SK-N-SH (cell line): ENCODE data around the gene RFPL1. TPM values are rescaled to one million over a fixed set of nuclear protein-coding genes. Genes with fewer than 3 reads are reported as not detected.

Experiments
- CTCF ChIA-PET: fragments of 300-600, 350-600 bp; formaldehyde crosslinking; extraction: SDS; loops from one replicate; lab custom pipeline; 2021; lab: Yijun Ruan, JAX
- POLR2A ChIA-PET: fragments of 350-600 bp; sonication (Branson Sonifier 250); formaldehyde crosslinking; extraction: SDS; loops from one replicate; lab custom pipeline; 2020; ENCODE audit warnings: antibody characterized with exemption, inconsistent platforms; lab: Yijun Ruan, JAX
- DNase-seq: peaks from one replicate; pipeline ENCODE4 v3.0.0; 2012
- H2AFZ ChIP-seq: fragments of 200-600 bp; sonication (generic); 2 replicates; pipeline ENCODE4 v1.8.1; 2016; ENCODE audit warnings: antibody characterized with exemption, mild to moderate bottlenecking, low read depth
- H3F3A ChIP-seq: fragments of 200-600 bp; sonication (generic); replicated peaks from 2 replicates; pipeline ENCODE3; 2016; ENCODE audit warnings: antibody characterized with exemption, mild to moderate bottlenecking; ENCODE audit not compliant: insufficient read depth
- H3K27ac ChIP-seq, 2 experiments: fragments of 200-500 bp in 1 of 2; fragments of 200-600 bp in 1 of 2; sonication (Bioruptor generic) in 1 of 2; sonication (generic), shearing (Covaris generic) in 1 of 2; 2 replicates each; pipeline versions ENCODE4 v1.5.1 to v1.6.1; 2014 to 2016; ENCODE audit warnings: low read depth in 2 of 2, inconsistent platforms in 1 of 2, low read length in 1 of 2, mild to moderate bottlenecking in 1 of 2, mixed read lengths in 1 of 2
- H3K27me3 ChIP-seq: fragments of 200-600 bp; sonication (generic), shearing (Covaris generic); 2 replicates; pipeline ENCODE4 v1.6.1; 2016; ENCODE audit warnings: mixed run types; ENCODE audit not compliant: insufficient read depth
- H3K36me3 ChIP-seq, 2 experiments: fragments of 200-500 bp in 1 of 2; fragments of 200-600 bp in 1 of 2; sonication (Bioruptor generic) in 1 of 2; sonication (generic) in 1 of 2; replicated peaks in 1 of 2; 2 replicates each; pipeline versions ENCODE3 to v1.5.1; 2014 to 2016; ENCODE audit warnings: low read length in 1 of 2, mild to moderate bottlenecking in 1 of 2; ENCODE audit not compliant: insufficient read depth in 2 of 2, control insufficient read depth in 1 of 2
- H3K4me1 ChIP-seq, 2 experiments: fragments of 200-500 bp in 1 of 2; fragments of 200-600 bp in 1 of 2; sonication (Bioruptor generic) in 1 of 2; sonication (generic), shearing (Covaris generic) in 1 of 2; 2 replicates each; pipeline versions ENCODE4 v1.5.1 to v1.6.1; 2014 to 2016; ENCODE audit warnings: low read depth in 1 of 2, low read length in 1 of 2, mixed run types in 1 of 2; ENCODE audit not compliant: insufficient read depth in 2 of 2, control insufficient read depth in 1 of 2
- H3K4me2 ChIP-seq: fragments of 200-600 bp; sonication (generic), shearing (Covaris generic); 2 replicates; pipeline ENCODE4 v1.6.1; 2017; ENCODE audit warnings: mixed run types
- H3K4me3 ChIP-seq, 2 experiments: fragments of 200-500 bp in 1 of 2; fragments of 200-600 bp in 1 of 2; sonication (Bioruptor generic) in 1 of 2; sonication (generic), shearing (Covaris generic) in 1 of 2; 2 replicates each; pipeline versions ENCODE4 v1.5.1 to v1.8.1; 2014 to 2016; ENCODE audit warnings: low read depth in 2 of 2, inconsistent platforms in 1 of 2, low read length in 1 of 2, mild to moderate bottlenecking in 1 of 2, mixed read lengths in 1 of 2, moderate library complexity in 1 of 2
- H3K79me2 ChIP-seq: fragments of 200-600 bp; sonication (generic); 2 replicates; pipeline ENCODE4 v1.8.1; 2017; ENCODE audit warnings: mild to moderate bottlenecking; ENCODE audit not compliant: insufficient read depth
- H3K9ac ChIP-seq: fragments of 200-600 bp; sonication (generic); 2 replicates; pipeline ENCODE4 v1.6.1; 2017; ENCODE audit warnings: mixed run types
- H3K9me2 ChIP-seq: fragments of 200-600 bp; sonication (generic); 2 replicates; pipeline ENCODE4 v1.6.1; 2017; ENCODE audit warnings: mixed run types
- H3K9me3 ChIP-seq: fragments of 200-600 bp; sonication (generic); 2 replicates; pipeline ENCODE4 v1.6.1; 2017; ENCODE audit warnings: mixed run types, mild to moderate bottlenecking, moderate library complexity
- H4K20me1 ChIP-seq: fragments of 200-600 bp; sonication (generic); 2 replicates; pipeline ENCODE4 v1.6.1; 2017; ENCODE audit warnings: mild to moderate bottlenecking, mixed run types; ENCODE audit not compliant: insufficient read depth
- CTCF ChIP-seq: fragments of 200-600 bp; sonication (generic); IDR thresholded peaks from 2 replicates; pipeline ENCODE4 v1.6.1; 2017; ENCODE audit warnings: antibody characterized with exemption, mild to moderate bottlenecking, moderate library complexity
- ELF1 ChIP-seq: IDR thresholded peaks from 2 replicates; pipeline ENCODE4 v1.4.0; 2012
- EZH2phosphoT487 ChIP-seq: fragments of 200-600 bp; sonication (generic); IDR thresholded peaks from 2 replicates; pipeline ENCODE4 v1.6.1; 2017; ENCODE audit warnings: low read depth, mixed run types, mild to moderate bottlenecking, antibody characterized with exemption, moderate library complexity, borderline replicate concordance
- FOSL2 ChIP-seq: IDR thresholded peaks from 2 replicates; pipeline ENCODE4 v1.4.0; 2012; ENCODE audit warnings: low read depth, mild to moderate bottlenecking, moderate library complexity, borderline replicate concordance
- FOXM1 ChIP-seq: IDR thresholded peaks from 2 replicates; pipeline ENCODE4 v1.4.0; 2012; ENCODE audit warnings: low read depth, mild to moderate bottlenecking
- GABPA ChIP-seq: IDR thresholded peaks from 2 replicates; pipeline ENCODE4 v1.4.0; 2012; ENCODE audit warnings: low read depth, mild to moderate bottlenecking
- GATA2 ChIP-seq: sonication (generic); formaldehyde crosslinking; IDR thresholded peaks from 2 replicates; pipeline ENCODE4 v1.5.0; 2020; ENCODE audit warnings: mild to moderate bottlenecking, missing genetic modification reagents
- IRF3 ChIP-seq: fragments of 150-350 bp; IDR thresholded peaks from 2 replicates; pipeline ENCODE4 v1.6.1; 2016; ENCODE audit warnings: mild to moderate bottlenecking, low read depth, low read length
- MAX ChIP-seq: IDR thresholded peaks from 2 replicates; pipeline ENCODE4 v1.4.0; 2012; ENCODE audit warnings: low read depth
- MEF2A ChIP-seq: IDR thresholded peaks from 2 replicates; pipeline ENCODE4 v1.4.0; 2012; ENCODE audit warnings: low read depth, borderline replicate concordance
- NRF1 ChIP-seq: IDR thresholded peaks from 2 replicates; pipeline ENCODE4 v1.6.1; 2012; ENCODE audit warnings: low read depth, mild to moderate bottlenecking, low read length
- POLR2AphosphoS5 ChIP-seq: IDR thresholded peaks from 2 replicates; pipeline ENCODE4 v1.6.1; 2012; ENCODE audit warnings: low read depth, low read length
- RAD21 ChIP-seq: IDR thresholded peaks from 2 replicates; pipeline ENCODE4 v1.6.1; 2012; ENCODE audit warnings: mild to moderate bottlenecking, low read length
- RCOR1 ChIP-seq: fragments of 150-350 bp; IDR thresholded peaks from 2 replicates; pipeline ENCODE4 v1.6.1; 2017; ENCODE audit warnings: antibody characterized with exemption, low read length
- RFX5 ChIP-seq: IDR thresholded peaks from 2 replicates; pipeline ENCODE4 v1.6.1; 2012; ENCODE audit warnings: mild to moderate bottlenecking, improper control_type of control experiment, low read length
- SIN3A ChIP-seq: IDR thresholded peaks from 2 replicates; pipeline ENCODE4 v1.6.1; 2012; ENCODE audit warnings: low read depth, mild to moderate bottlenecking, low read length, moderate library complexity, borderline replicate concordance
- SMC3 ChIP-seq: IDR thresholded peaks from 2 replicates; pipeline ENCODE4 v1.6.1; 2012; ENCODE audit warnings: low read depth, low read length, improper control_type of control experiment
- TAF1 ChIP-seq: IDR thresholded peaks from 2 replicates; pipeline ENCODE4 v1.6.1; 2012; ENCODE audit warnings: low read depth, mild to moderate bottlenecking, low read length, moderate library complexity, borderline replicate concordance
- TCF12 ChIP-seq: IDR thresholded peaks from 2 replicates; pipeline ENCODE4 v1.4.0; 2012
- TEAD4 ChIP-seq: IDR thresholded peaks from 2 replicates; pipeline ENCODE4 v1.4.0; 2012; ENCODE audit warnings: mild to moderate bottlenecking, borderline replicate concordance; ENCODE audit not compliant: insufficient read depth
- USF2 ChIP-seq: fragments of 150-350 bp; IDR thresholded peaks from 2 replicates; pipeline ENCODE4 v1.6.1; 2017; ENCODE audit warnings: antibody characterized with exemption, low read length, low read depth, borderline replicate concordance
- ZBTB33 ChIP-seq: IDR thresholded peaks from 2 replicates; pipeline ENCODE4 v1.4.0; 2012; ENCODE audit warnings: low read depth, borderline replicate concordance
- WGBS: methylation state at CpG from one replicate; pipeline ENCODE4 v1.1.6; 2017; ENCODE audit warnings: low lambda C conversion rate; 5-methylcytosine and 5-hydroxymethylcytosine counted together
- polyA plus RNA-seq, 3 experiments: library from polyadenylated mRNA; depleted of rRNA; stranded (reverse); fragments of >200 nt; gene quantifications; 2 replicates each; pipeline ENCODE4 v1.2.3, GENCODE V29; 2012

RFPL1 gene
- polyA plus RNA-seq, 1 of the 3 experiments (the other 2 are of a cell fraction): not detected

- TF ChIP-seq ZBTB33 (no peak), IRF3 (no peak), ELF1 (no peak), USF2 (no peak), GABPA (no peak), CTCF (no peak), GATA2 (CRISPR knock-in tag) (no peak), TEAD4 (no peak), FOSL2 (no peak), SIN3A (no peak), RFX5 (no peak), EZH2phosphoT487 (no peak), NRF1 (no peak), MEF2A (no peak)
Observed at GRCh38 chr22:29451863-29452262, 13.5 kb downstream of the RFPL1 start (continued).

- Histone ChIP-seq H3K36me3 (no peaks in the 10 kb centered on the region), H3K9me3 (no peaks in the 10 kb centered on the region), H3K9me2 (no peaks in the 10 kb centered on the region), H3K4me3 (no peak overlapping the region), H2AFZ (no peak overlapping the region), H3K27ac (no peak overlapping the region), H3K4me1 (peaks cover 0 to 4% of the 10 kb centered on the region in 2 experiments; a peak in 1 of 4 replicates), H3F3A (no peaks in the 10 kb centered on the region), H3K4me2 (no peak overlapping the region), H3K9ac (no peak overlapping the region), H3K27me3 (no peaks in the 10 kb centered on the region), H4K20me1 (no peaks in the 10 kb centered on the region), H3K79me2 (no peaks in the 10 kb centered on the region)
- CTCF ChIA-PET: interaction anchor here (1.1 kb wide), 1 partner anchor 16 kb away, joined by 3 read pairs; no protein-coding TSS in a partner anchor
- no peak for DNase-seq
- POLR2A ChIA-PET: no interaction called here
- WGBS: 80% methylated on average over 3 of the region's 8 CpGs
- TF ChIP-seq POLR2AphosphoS5 (no peak), SIN3A (no peak), RAD21 (no peak), USF2 (no peak), FOXM1 (no peak), ELF1 (no peak), MAX (no peak), TCF12 (no peak), TAF1 (no peak), RCOR1 (no peak), SMC3 (no peak)
Observed at GRCh38 chr22:29454276-29454675, 15.9 kb downstream of the RFPL1 start.
